ENCODE measurements around the gene TBK1.
A peak's percentile ranks its signal among the peaks of the same experiment; 100 is the strongest.

Gene TBK1

DNA sequence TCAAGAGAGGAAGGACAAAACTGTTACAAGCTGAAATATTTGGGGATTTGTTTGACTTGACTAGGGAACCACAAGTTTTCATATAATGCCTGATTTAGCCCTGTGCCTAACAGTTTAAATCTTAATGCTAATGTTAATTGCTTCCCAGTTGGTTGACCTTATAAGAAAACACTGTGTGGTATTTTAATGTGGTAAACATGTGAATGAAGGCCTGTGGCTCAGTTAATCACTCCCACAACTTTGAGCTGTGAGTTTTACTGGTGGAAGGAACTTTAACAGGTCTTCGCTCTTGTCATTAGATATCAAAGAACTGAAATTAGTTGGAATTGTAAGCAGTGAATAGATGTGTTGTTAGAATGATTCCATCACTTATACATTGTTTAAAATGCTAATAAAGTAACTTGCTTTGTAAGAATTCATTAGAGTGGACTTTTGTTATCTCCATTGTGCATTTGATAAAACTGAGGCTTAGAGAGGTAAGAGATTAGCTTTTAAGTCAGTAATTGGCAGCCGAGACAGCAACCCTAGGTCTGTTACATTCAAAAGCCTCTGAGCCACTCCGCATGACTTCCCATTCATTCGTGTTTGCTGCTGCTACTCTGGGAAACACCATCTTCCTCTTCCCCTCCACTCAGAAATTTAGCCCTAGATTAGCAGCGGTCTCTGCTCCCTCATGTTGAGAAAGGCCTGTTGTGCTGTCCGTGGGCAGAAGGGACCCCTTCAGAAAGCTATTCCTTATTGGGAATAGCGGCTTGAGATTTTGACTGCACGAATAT, 1.0 kb upstream of the TBK1 start:
- H3K36me3 ChIP-seq (ENCODE audit: control insufficient read depth, insufficient read depth, low read length): peaks cover 11% of the 10 kb centered on the region
- H3K4me3 ChIP-seq (ENCODE audit: insufficient read depth, low read depth, low read length): peak overlapping the region; percentile 93
- H3K27me3 ChIP-seq (ENCODE audit: control insufficient read depth, insufficient read depth, low read length, poor library complexity, severe bottlenecking): no peaks in the 10 kb centered on the region
- no peaks in the 10 kb centered on the region for H3K4me1 ChIP-seq (ENCODE audit: control insufficient read depth, insufficient read depth, low read length)
- H3K9me3 ChIP-seq (ENCODE audit: control insufficient read depth, low read length): no peaks in the 10 kb centered on the region
- 6 to 12% methylated on average over 8 of the region's 8 CpGs for WGBS, 2 experiments
- H3K27ac ChIP-seq (ENCODE audit: insufficient read depth, low read depth, low read length, poor library complexity, severe bottlenecking): peak overlapping the region; percentile 45

DNA sequence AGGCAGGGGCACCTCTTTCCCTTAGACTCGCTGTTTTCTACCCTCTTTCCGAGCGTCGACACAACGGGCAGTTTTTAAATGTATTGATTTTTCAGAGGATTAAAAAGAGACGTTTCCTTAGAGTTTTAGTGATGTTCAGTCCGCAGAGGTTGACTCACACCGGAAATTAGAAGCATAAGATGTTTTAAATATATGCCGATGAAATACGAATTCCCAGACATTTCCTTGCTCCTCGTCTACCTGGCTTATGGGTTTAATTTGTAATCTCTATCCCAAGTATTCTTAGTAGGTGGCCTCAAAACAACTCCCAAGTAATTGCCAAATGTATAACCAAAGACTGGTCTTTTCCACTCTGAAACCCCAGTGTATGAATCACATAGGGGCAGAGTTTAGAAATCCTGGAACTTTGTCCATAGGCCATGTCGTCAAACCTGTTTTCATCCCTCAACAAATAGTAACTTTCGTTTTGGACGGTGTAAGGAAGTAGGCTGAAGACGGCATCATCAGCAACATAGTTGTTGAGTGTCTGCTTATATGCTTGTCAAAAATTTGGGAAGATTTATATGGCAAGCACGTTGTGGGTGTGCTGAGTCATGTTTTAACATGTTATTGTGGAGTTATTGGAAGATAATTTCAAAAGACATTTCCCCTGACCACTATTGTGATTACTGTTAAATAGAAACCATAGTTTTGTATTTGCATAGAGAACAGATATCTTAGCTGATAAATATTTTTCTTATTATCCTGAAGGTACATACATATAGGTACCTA, 824 bp downstream of the TBK1 start:
- Histone ChIP-seq H3K9me3 (ENCODE audit: control insufficient read depth, low read length) (no peaks in the 10 kb centered on the region), H3K27me3 (ENCODE audit: control insufficient read depth, insufficient read depth, low read length, poor library complexity, severe bottlenecking) (no peaks in the 10 kb centered on the region), H3K4me1 (ENCODE audit: control insufficient read depth, insufficient read depth, low read length) (no peaks in the 10 kb centered on the region), H3K27ac (ENCODE audit: insufficient read depth, low read depth, low read length, poor library complexity, severe bottlenecking) (peak overlapping the region; percentile 45), H3K36me3 (ENCODE audit: control insufficient read depth, insufficient read depth, low read length) (no peaks in the 10 kb centered on the region), H3K4me3 (ENCODE audit: insufficient read depth, low read depth, low read length) (peak overlapping the region; percentile 93)
- WGBS, 2 experiments: 6 to 7% methylated on average over 16 of the region's 16 CpGs

DNA sequence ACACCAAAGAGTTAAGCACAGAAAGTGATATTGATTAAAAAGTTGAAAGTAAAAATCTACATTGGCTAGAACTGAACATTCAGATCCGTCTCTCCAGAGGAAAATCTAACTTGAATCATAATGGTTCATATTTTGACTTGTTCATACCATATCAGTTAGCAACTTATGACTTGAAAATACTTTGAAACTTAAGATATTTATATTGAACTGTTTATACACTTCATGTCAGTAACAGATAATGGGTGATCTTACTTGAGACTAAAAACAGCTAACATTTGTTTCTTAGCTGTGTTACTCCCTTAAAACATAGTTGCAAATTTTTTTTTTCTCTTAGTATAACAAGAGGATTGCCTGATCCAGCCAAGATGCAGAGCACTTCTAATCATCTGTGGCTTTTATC, 3.6 kb downstream of the TBK1 start:
- no peaks in the 10 kb centered on the region for H3K4me1 ChIP-seq (ENCODE audit: control insufficient read depth, insufficient read depth, low read length)
- no peaks in the 10 kb centered on the region for H3K36me3 ChIP-seq (ENCODE audit: control insufficient read depth, insufficient read depth, low read length)
- no peaks in the 10 kb centered on the region for H3K9me3 ChIP-seq (ENCODE audit: control insufficient read depth, low read length)
- no peaks in the 10 kb centered on the region for H3K27me3 ChIP-seq (ENCODE audit: control insufficient read depth, insufficient read depth, low read length, poor library complexity, severe bottlenecking)
- no peak overlapping the region for H3K4me3 ChIP-seq (ENCODE audit: insufficient read depth, low read depth, low read length)
- WGBS, 2 experiments: 86 to 100% methylated on average over 1 of the region's 1 CpG
- no peak overlapping the region for H3K27ac ChIP-seq (ENCODE audit: insufficient read depth, low read depth, low read length, poor library complexity, severe bottlenecking)

DNA sequence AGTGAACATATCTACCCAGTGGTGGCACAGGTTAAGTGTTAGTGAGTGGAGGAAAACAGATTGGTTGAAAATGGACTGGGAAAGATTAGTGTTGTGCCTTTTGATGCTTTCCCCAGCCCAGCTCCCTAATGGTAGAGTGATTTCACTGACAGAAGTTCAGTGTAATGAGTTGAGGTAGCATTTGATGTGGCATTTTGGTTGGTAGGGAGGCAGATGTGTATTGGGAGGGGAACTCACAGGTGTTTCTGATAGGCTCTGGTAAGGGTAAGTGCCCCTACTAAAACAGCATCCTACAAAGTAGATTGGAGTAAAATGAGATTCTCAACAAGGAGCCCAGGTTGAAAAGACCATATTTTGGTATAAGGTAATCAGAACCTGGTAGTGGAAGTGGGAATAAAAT, 4.2 kb downstream of the TBK1 start:
- Histone ChIP-seq H3K4me1 (ENCODE audit: control insufficient read depth, insufficient read depth, low read length) (no peaks in the 10 kb centered on the region), H3K9me3 (ENCODE audit: control insufficient read depth, low read length) (no peaks in the 10 kb centered on the region), H3K36me3 (ENCODE audit: control insufficient read depth, insufficient read depth, low read length) (no peaks in the 10 kb centered on the region), H3K27me3 (ENCODE audit: control insufficient read depth, insufficient read depth, low read length, poor library complexity, severe bottlenecking) (no peaks in the 10 kb centered on the region), H3K4me3 (ENCODE audit: insufficient read depth, low read depth, low read length) (no peak overlapping the region), H3K27ac (ENCODE audit: insufficient read depth, low read depth, low read length, poor library complexity, severe bottlenecking) (no peak overlapping the region)

DNA sequence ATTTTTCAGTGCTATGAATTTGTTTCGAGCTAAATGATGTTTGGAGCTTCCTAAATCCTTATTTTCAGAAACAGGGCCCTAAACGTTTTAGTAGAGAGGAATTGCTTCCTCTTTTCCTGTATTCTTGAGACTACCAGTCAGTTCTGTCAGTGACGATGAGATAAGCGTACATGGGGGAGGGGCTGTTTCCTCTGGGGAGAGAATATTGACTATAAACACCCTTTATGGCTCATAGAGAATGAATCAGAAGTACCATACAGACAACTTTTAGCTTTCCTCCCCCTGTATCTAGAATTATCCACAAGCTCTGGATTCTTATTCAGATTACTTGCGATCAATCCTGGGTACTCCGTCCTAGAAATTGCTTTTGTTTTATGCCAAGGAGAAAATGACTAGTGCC, 5.1 kb downstream of the TBK1 start:
- H3K36me3 ChIP-seq (ENCODE audit: control insufficient read depth, insufficient read depth, low read length): no peaks in the 10 kb centered on the region
- 83 to 90% methylated on average over 4 to 5 of the region's 6 CpGs for WGBS, 2 experiments
- no peaks in the 10 kb centered on the region for H3K27me3 ChIP-seq (ENCODE audit: control insufficient read depth, insufficient read depth, low read length, poor library complexity, severe bottlenecking)
- H3K4me3 ChIP-seq (ENCODE audit: insufficient read depth, low read depth, low read length): no peak overlapping the region
- H3K27ac ChIP-seq (ENCODE audit: insufficient read depth, low read depth, low read length, poor library complexity, severe bottlenecking): no peak overlapping the region
- H3K4me1 ChIP-seq (ENCODE audit: control insufficient read depth, insufficient read depth, low read length): no peaks in the 10 kb centered on the region
- H3K9me3 ChIP-seq (ENCODE audit: control insufficient read depth, low read length): no peaks in the 10 kb centered on the region

DNA sequence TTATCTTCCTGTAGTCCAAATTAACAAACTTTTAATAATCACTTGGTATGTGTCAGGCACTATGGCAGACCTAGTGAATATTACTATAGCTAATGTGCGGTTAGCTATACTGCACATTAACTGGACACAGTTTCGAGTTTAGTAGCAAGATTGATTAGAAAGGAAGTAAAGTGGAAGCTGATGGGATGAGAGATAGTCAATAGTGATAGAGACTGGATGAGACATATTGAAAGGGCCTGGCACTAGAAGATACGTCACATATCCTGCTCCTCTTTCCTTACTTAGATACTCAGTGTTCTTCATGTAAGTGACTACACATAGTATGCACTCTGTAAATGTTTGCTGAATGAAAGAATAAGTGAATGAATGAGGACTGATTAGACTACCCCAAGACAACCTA, 5.5 kb downstream of the TBK1 start:
- no peaks in the 10 kb centered on the region for H3K9me3 ChIP-seq (ENCODE audit: control insufficient read depth, low read length)
- H3K4me1 ChIP-seq (ENCODE audit: control insufficient read depth, insufficient read depth, low read length): no peaks in the 10 kb centered on the region
- 92 to 100% methylated on average over 2 to 3 of the region's 3 CpGs for WGBS, 2 experiments
- H3K36me3 ChIP-seq (ENCODE audit: control insufficient read depth, insufficient read depth, low read length): no peaks in the 10 kb centered on the region
- no peak overlapping the region for H3K4me3 ChIP-seq (ENCODE audit: insufficient read depth, low read depth, low read length)
- H3K27me3 ChIP-seq (ENCODE audit: control insufficient read depth, insufficient read depth, low read length, poor library complexity, severe bottlenecking): no peaks in the 10 kb centered on the region
- H3K27ac ChIP-seq (ENCODE audit: insufficient read depth, low read depth, low read length, poor library complexity, severe bottlenecking): no peak overlapping the region

DNA sequence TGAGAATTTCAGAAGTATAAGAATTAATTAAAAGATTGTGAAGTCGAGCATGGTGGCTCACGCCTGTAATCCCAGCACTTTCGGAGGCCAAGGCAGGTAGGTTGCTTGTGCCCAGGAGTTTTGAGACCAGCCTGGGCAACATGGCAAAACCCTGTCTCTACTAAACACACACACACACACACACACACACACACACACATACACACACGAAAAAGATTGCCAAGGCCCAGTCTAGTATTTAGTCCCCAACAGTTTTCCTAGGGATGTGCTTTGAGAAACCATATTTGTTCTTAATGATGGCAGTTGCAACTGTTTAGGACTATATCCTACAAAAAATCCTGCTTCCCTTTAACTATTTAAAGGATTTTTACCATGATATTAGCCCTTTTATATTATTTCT, 6.0 kb downstream of the TBK1 start:
- Histone ChIP-seq H3K27ac (ENCODE audit: insufficient read depth, low read depth, low read length, poor library complexity, severe bottlenecking) (no peak overlapping the region), H3K27me3 (ENCODE audit: control insufficient read depth, insufficient read depth, low read length, poor library complexity, severe bottlenecking) (no peaks in the 10 kb centered on the region), H3K36me3 (ENCODE audit: control insufficient read depth, insufficient read depth, low read length) (peaks cover 2% of the 10 kb centered on the region), H3K4me1 (ENCODE audit: control insufficient read depth, insufficient read depth, low read length) (no peaks in the 10 kb centered on the region), H3K9me3 (ENCODE audit: control insufficient read depth, low read length) (no peaks in the 10 kb centered on the region), H3K4me3 (ENCODE audit: insufficient read depth, low read depth, low read length) (no peak overlapping the region)
- WGBS, 2 experiments: 89 to 90% methylated on average over 3 of the region's 4 CpGs

DNA sequence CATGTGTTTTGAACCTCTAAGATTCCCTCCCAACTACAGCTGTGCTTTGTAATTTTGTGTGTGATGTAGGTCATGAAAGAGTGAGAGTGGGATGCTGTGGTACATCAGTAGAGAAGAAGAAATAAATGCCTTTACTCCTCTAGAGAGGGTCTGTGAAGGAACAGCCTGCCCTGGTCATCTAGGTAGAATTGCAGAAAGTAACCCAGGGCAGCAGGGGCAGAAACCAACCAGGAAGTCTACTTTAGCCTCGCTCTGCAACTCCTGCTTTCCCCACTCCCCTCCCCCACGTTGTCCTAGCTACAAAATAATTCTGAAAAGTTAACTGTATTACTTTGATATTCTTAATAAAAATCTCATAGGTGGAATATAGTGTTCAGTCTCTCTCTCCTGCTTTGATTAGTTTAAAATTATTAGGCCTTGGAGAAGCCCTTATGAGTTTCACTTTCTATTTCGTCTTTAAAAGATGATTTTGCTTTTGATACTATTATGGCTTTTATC, 7.5 kb downstream of the TBK1 start:
- 92 to 100% methylated on average over 1 to 3 of the region's 3 CpGs for WGBS, 2 experiments
- Histone ChIP-seq H3K4me1 (ENCODE audit: control insufficient read depth, insufficient read depth, low read length) (no peaks in the 10 kb centered on the region), H3K27me3 (ENCODE audit: control insufficient read depth, insufficient read depth, low read length, poor library complexity, severe bottlenecking) (no peaks in the 10 kb centered on the region), H3K9me3 (ENCODE audit: control insufficient read depth, low read length) (no peaks in the 10 kb centered on the region), H3K36me3 (ENCODE audit: control insufficient read depth, insufficient read depth, low read length) (peaks cover 7% of the 10 kb centered on the region), H3K4me3 (ENCODE audit: insufficient read depth, low read depth, low read length) (no peak overlapping the region), H3K27ac (ENCODE audit: insufficient read depth, low read depth, low read length, poor library complexity, severe bottlenecking) (no peak overlapping the region)

DNA sequence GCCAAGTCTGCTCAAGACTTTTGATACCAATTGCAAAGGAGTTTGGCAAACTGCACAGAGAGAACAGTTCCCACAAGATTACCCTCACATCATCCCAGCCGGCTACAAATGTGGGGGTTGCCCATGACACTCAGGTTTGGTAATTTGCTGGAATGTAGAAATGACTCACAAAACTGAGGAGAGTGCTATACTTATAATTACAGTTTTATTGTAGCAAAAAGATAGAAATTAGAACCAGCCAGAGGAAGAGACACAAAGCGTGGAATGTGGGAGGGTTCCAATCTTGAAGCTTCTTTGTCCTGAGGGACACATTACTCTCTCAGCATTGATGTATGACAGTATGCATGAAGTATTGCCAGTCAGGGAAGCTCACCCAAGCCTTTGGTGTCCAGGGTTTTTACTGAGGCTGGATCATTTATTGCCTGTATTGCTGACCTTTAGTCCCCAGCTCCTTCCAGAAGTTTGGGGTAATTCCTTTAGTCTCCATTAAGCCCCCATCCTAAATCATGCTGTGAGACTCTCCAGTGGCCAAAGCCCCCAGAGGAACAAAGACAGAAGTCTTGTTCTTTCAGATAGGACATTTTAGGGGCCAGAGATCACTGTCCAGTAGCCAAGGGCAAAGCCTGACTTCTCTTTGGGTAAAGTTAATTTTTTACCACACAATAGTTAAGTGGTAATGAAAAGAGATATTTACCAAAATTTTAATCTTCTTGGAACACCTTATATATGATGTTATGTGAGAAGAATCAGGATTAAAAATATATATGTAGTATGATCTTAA, 9.9 kb downstream of the TBK1 start:
- Histone ChIP-seq H3K27ac (ENCODE audit: insufficient read depth, low read depth, low read length, poor library complexity, severe bottlenecking) (no peak overlapping the region), H3K9me3 (ENCODE audit: control insufficient read depth, low read length) (no peaks in the 10 kb centered on the region), H3K4me3 (ENCODE audit: insufficient read depth, low read depth, low read length) (no peak overlapping the region), H3K4me1 (ENCODE audit: control insufficient read depth, insufficient read depth, low read length) (no peaks in the 10 kb centered on the region), H3K36me3 (ENCODE audit: control insufficient read depth, insufficient read depth, low read length) (peaks cover 14% of the 10 kb centered on the region), H3K27me3 (ENCODE audit: control insufficient read depth, insufficient read depth, low read length, poor library complexity, severe bottlenecking) (no peaks in the 10 kb centered on the region)
- 99 to 100% methylated on average over 1 to 2 of the region's 2 CpGs for WGBS, 2 experiments

DNA sequence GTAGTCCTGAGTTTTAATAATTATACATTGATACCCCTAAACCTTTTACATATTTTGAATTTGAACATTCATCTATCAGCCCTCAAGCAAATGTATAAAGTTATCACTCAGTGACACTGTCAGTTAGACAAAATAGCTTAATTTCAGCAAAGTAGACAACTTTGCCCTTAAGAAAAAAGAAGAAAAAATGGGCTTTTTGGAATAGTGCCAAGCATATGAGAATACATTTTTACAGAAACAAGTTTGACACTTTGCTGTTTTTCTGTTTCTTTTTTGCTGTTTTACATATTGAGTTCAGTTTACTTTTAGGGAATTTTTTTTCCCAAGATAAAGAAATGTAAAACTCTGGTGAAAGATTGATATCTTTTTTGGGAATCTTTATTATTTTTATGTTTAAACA, 14.3 kb downstream of the TBK1 start:
- Histone ChIP-seq H3K4me1 (ENCODE audit: control insufficient read depth, insufficient read depth, low read length) (no peaks in the 10 kb centered on the region), H3K9me3 (ENCODE audit: control insufficient read depth, low read length) (no peaks in the 10 kb centered on the region), H3K27me3 (ENCODE audit: control insufficient read depth, insufficient read depth, low read length, poor library complexity, severe bottlenecking) (no peaks in the 10 kb centered on the region), H3K27ac (ENCODE audit: insufficient read depth, low read depth, low read length, poor library complexity, severe bottlenecking) (no peak overlapping the region), H3K4me3 (ENCODE audit: insufficient read depth, low read depth, low read length) (no peak overlapping the region), H3K36me3 (ENCODE audit: control insufficient read depth, insufficient read depth, low read length) (peaks cover 20% of the 10 kb centered on the region)

Data from ectodermal cell (in vitro differentiated cells).